Astrocyte of the spinal cord (primary cell): ENCODE data around the gene PRG3.

ENCODE experiments used
- DNase-seq: peaks from one replicate; pipeline ENCODE4 v3.0.0; 2011; ENCODE audit warnings: low read depth, low spot score
- H3K4me3 ChIP-seq: 2 replicates; pipeline ENCODE4 v1.5.1; 2011; ENCODE audit warnings: low read depth, mild to moderate bottlenecking, low read length, moderate library complexity
- CTCF ChIP-seq: IDR thresholded peaks from 2 replicates; pipeline ENCODE4 v1.5.1; 2012; ENCODE audit warnings: low read depth, mild to moderate bottlenecking, low read length, inconsistent platforms
- in situ Hi-C: cut with HindIII; loops from 2 replicates; pipeline ENCODE4 v1.10.0; 2017; ENCODE audit warnings: low sequenced_read_pairs

Gene PRG3

GRCh38 chr11:57360991-57361390, 20.0 kb downstream of the PRG3 start:
- in situ Hi-C loops, result no loop called here
- no peak overlapping the region for H3K4me3 ChIP-seq
- no peak for DNase-seq
- TF ChIP-seq CTCF, result no peak

GRCh38 chr11:57359896-57360690, 20.9 kb downstream of the PRG3 start:
- no peak overlapping the region for H3K4me3 ChIP-seq
- in situ Hi-C loops, result no loop called here
- TF ChIP-seq CTCF, result no peak
- DNase-seq, result no peak

- no peak for DNase-seq
- in situ Hi-C loops, result no loop called here
- H3K4me3 ChIP-seq, result no peak overlapping the region
Measured at GRCh38 chr11:57359396-57359795, 21.6 kb downstream of the PRG3 start.

GRCh38 chr11:57358991-57359390, 22.0 kb downstream of the PRG3 start:
- no peak for TF ChIP-seq CTCF
- DNase-seq, result no peak
- in situ Hi-C loops, result no loop called here
- no peak overlapping the region for H3K4me3 ChIP-seq

More at GRCh38 chr11:57359396-57359795, 21.6 kb downstream of the PRG3 start:
- no peak for TF ChIP-seq CTCF

GRCh38 chr11:57358543-57358961, 22.4 kb downstream of the PRG3 start:
- no peak for TF ChIP-seq CTCF
- no peak for DNase-seq
- in situ Hi-C loops, result no loop called here
- H3K4me3 ChIP-seq, result no peak overlapping the region

- in situ Hi-C loops, result no loop called here
- no peak for DNase-seq
- no peak overlapping the region for H3K4me3 ChIP-seq
- TF ChIP-seq CTCF, result no peak
Measured at GRCh38 chr11:57357856-57358255, 23.1 kb downstream of the PRG3 start.
